ENCODE measurements around the gene ZNRF3.

The ZNRF3 gene

GRCh38 chr22:28942333-28942732, 59.0 kb downstream of the ZNRF3 start:
- ATAC-seq, result no peak
- TF ChIP-seq TSHZ2 (CRISPR knock-in tag; IDR thresholded peaks at IDR 0.05) (no peak), OSR1 (CRISPR knock-in tag; IDR thresholded peaks at IDR 0.05) (no peak), TCF4 (CRISPR knock-in tag; IDR thresholded peaks at IDR 0.05; ENCODE audit: borderline replicate concordance) (no peak), ESRRG (CRISPR knock-in tag; IDR thresholded peaks at IDR 0.05) (no peak), CREB5 (CRISPR knock-in tag; IDR thresholded peaks at IDR 0.05; ENCODE audit: low read depth) (no peak), RARB (CRISPR knock-in tag; IDR thresholded peaks at IDR 0.05) (no peak), CSRNP3 (CRISPR knock-in tag; IDR thresholded peaks at IDR 0.05) (no peak), BACH2 (CRISPR knock-in tag; IDR thresholded peaks at IDR 0.05; ENCODE audit: borderline replicate concordance) (no peak), ZFP3 (CRISPR knock-in tag; IDR thresholded peaks at IDR 0.05) (no peak), ZNF70 (CRISPR knock-in tag; IDR thresholded peaks at IDR 0.05) (no peak), TOX (CRISPR knock-in tag; IDR thresholded peaks at IDR 0.05; ENCODE audit: borderline replicate concordance) (no peak), PPARA (CRISPR knock-in tag; IDR thresholded peaks at IDR 0.05; ENCODE audit: borderline replicate concordance) (no peak), ZNF565 (CRISPR knock-in tag; conservative IDR thresholded peaks at IDR 0.05; ENCODE audit: low read depth) (no peak)

- no peak for TF ChIP-seq ZNF70 (CRISPR knock-in tag; IDR thresholded peaks at IDR 0.05)
- TF ChIP-seq ESRRG (CRISPR knock-in tag; IDR thresholded peaks at IDR 0.05), result no peak
- no peak for TF ChIP-seq CREB5 (CRISPR knock-in tag; IDR thresholded peaks at IDR 0.05; ENCODE audit: low read depth)
- TF ChIP-seq BACH2 (CRISPR knock-in tag; IDR thresholded peaks at IDR 0.05; ENCODE audit: borderline replicate concordance), result no peak
- ATAC-seq, result no peak
Observed at GRCh38 chr22:28942801-28943500, 59.6 kb downstream of the ZNRF3 start.

GRCh38 chr22:28943501-28943879, 60.1 kb downstream of the ZNRF3 start:
- ATAC-seq, result no peak

More at GRCh38 chr22:28943501-28943879, 60.1 kb downstream of the ZNRF3 start:
- no peak for TF ChIP-seq GLIS3 (CRISPR knock-in tag; IDR thresholded peaks at IDR 0.05)
- TF ChIP-seq CSDC2 (CRISPR knock-in tag; IDR thresholded peaks at IDR 0.05), result no peak
- no peak for TF ChIP-seq ISL1 (CRISPR knock-in tag; IDR thresholded peaks at IDR 0.05)
- no peak for TF ChIP-seq ZNF70 (CRISPR knock-in tag; IDR thresholded peaks at IDR 0.05)
- TF ChIP-seq TSHZ2 (CRISPR knock-in tag; IDR thresholded peaks at IDR 0.05), result no peak
- no peak for TF ChIP-seq OSR1 (CRISPR knock-in tag; IDR thresholded peaks at IDR 0.05)
- no peak for TF ChIP-seq CREB5 (CRISPR knock-in tag; IDR thresholded peaks at IDR 0.05; ENCODE audit: low read depth)
- no peak for TF ChIP-seq TCF4 (CRISPR knock-in tag; IDR thresholded peaks at IDR 0.05; ENCODE audit: borderline replicate concordance)
- TF ChIP-seq CSRNP3 (CRISPR knock-in tag; IDR thresholded peaks at IDR 0.05), result no peak
- no peak for TF ChIP-seq ZNF8 (CRISPR knock-in tag; IDR thresholded peaks at IDR 0.05)
- no peak for TF ChIP-seq PATZ1 (CRISPR knock-in tag; IDR thresholded peaks at IDR 0.05; ENCODE audit: borderline replicate concordance)
- no peak for TF ChIP-seq RARB (CRISPR knock-in tag; IDR thresholded peaks at IDR 0.05)
- no peak for TF ChIP-seq PPARA (CRISPR knock-in tag; IDR thresholded peaks at IDR 0.05; ENCODE audit: borderline replicate concordance)
- TF ChIP-seq ZFP3 (CRISPR knock-in tag; IDR thresholded peaks at IDR 0.05), result no peak
- TF ChIP-seq ZNF565 (CRISPR knock-in tag; conservative IDR thresholded peaks at IDR 0.05; ENCODE audit: low read depth), result no peak
- no peak for TF ChIP-seq BACH2 (CRISPR knock-in tag; IDR thresholded peaks at IDR 0.05; ENCODE audit: borderline replicate concordance)

All from SK-N-SH treated with all-trans-retinoic acid at 6 μM for 48 hours (cell line).